GM21528 (cell line): ENCODE data around the gene CD48.

Experiments
- ATAC-seq: cut with Tn5 transposase; IDR thresholded peaks from one replicate; pipeline ENCODE4 v1.9.1; 2021; ENCODE audit warnings: mild to moderate bottlenecking, moderate library complexity; ENCODE audit not compliant: unreplicated experiment, low FRiP score

The CD48 gene

GRCh38 chr1:160681066-160681890 lies 30.3 kb downstream of the CD48 start:
- ATAC-seq, result no peak

GRCh38 chr1:160680399-160680798 lies 31.2 kb downstream of the CD48 start:
- no peak for ATAC-seq

GRCh38 chr1:160679893-160680292 lies 31.7 kb downstream of the CD48 start:
- no peak for ATAC-seq

DNA sequence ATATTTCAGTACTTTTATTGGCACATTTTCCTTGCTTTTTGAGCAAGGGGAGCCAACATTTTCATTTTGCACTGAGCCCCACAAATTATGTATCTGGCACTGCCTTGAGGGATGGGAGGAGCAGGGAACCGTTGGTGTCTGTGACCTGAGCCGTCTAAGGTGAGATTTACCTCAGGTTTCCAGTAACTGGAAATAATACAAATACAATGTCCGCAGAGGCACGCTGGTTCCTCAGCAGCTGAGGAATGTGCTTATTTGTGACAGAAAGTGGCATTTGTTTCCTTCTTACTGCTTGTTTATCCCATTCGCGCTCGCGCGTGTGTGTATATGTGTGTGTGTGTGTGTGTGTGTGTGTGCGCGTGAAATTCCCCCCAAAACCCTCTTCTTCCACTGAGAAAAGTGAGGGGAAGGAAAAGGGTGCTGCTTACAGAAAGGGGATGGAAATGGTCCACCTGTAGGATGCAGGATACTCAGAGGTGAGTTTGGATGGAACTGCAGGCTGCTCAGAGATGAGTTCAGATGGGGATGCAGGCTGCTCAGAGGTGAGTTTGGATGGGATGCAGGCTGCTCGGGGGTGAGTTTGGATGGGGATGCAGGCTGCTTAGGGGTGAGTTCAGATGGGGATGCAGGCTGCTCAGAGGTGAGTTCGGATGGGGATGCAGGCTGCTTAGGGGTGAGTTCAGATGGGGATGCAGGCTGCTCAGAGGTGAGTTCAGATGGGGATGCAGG lies 34.6 kb downstream of the CD48 start:
- ATAC-seq, result no peak

- ATAC-seq, result peak; percentile 60
These were observed 35.8 kb downstream of the CD48 start for GRCh38 chr1:160675641-160676410.

- no peak for ATAC-seq
These were observed 37.2 kb downstream of the CD48 start for GRCh38 chr1:160674415-160674814.

- no peak for ATAC-seq
These were observed 38.6 kb downstream of the CD48 start for GRCh38 chr1:160672789-160673695.

- no peak for ATAC-seq
These were observed 39.8 kb downstream of the CD48 start for GRCh38 chr1:160671603-160672517.

DNA sequence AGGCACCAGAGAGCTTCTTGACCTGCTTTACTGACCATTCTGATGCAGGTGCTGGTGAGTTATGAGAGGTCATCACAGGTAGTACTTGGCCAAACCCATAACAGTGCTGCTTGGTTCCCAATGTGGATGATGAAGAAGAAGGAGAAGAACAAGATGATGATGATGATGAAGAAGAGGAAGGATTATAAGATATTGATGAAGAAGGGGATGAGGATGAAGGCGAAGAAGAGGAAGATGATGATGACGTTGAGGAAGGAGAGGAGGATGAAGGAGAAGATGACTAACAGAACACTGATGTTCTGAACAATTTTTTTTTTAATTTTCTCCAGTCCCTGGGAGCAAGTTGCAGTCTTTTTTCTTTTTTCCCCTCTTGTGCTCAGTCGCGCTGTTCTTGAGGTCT lies 40.9 kb downstream of the CD48 start:
- ATAC-seq, result no peak

DNA sequence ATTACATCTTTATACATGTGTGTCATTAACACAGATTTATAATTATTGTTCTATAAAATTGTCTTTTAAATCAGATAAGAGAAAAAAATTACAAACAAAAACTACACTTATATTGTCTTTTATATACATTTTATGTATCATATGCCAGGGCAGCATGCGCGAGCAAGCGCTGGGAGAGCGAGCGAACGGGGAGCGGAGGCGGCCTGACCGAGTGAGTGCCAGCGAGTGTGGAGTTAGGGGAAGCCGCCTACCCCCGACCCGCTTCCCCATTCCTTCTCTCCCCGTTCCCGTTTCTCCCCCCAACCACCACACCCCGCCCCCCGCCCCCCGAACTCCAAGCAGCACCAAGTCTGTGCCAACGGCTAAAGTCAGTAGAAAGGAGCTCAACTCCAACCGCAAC lies 41.8 kb downstream of the CD48 start:
- ATAC-seq, result no peak

- no peak for ATAC-seq
These were observed 42.3 kb downstream of the CD48 start for GRCh38 chr1:160669276-160669675.

- ATAC-seq, result no peak
These were observed 43.7 kb downstream of the CD48 start for GRCh38 chr1:160667896-160668295.

DNA sequence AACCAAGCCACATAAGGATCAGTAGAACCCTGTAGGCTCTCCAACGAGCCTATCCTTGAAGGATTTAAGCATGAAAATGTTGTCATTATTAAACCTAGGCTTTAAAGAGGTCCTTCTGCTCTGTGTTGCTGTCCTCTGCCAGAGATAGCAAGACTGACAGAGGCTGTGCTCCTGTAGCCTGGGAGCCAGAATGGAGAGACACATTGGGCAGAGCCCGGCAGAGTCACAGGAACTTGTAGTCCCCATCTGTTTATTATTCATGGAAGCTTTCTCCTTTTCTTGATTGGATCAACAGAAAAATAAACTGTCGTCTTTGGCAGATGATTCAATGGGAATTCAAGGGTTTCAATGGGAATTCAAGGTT lies 45.6 kb downstream of the CD48 start:
- ATAC-seq, result no peak

DNA sequence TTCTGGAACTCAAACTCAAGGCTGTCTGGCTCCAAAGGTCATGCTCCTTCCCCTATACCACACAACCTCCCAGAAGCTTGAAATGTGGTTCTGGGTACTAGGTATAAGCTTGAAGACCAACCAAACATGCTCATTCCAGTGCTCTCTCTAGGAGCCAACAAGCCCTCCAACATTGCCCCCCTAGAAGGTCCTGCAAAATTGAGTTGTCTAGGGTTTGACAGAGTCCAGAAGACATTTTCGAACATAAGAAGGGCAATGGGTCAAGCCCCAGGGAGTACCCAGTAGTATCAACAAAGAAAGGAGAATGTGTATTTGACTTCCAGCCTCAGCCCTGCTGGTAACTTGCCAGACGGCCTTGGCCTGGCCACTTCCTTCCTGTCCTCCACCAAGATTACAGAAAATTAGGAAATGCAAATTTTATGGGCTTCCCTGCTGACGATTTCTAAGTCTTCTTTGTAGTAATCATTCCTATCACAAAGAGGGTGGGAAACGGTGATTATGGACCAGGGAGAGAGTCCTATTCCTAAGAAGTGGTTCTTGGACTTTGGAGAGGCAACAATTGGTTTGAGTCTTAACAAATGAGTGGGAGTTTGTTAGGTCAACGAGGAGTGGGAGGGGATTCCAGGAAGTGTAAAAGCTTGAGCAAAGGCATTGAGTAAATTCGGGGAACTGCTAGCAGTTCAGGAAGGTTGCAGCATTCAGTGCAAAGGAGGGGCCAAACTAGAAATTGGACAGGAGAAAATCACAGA lies 46.1 kb downstream of the CD48 start:
- no peak for ATAC-seq

DNA sequence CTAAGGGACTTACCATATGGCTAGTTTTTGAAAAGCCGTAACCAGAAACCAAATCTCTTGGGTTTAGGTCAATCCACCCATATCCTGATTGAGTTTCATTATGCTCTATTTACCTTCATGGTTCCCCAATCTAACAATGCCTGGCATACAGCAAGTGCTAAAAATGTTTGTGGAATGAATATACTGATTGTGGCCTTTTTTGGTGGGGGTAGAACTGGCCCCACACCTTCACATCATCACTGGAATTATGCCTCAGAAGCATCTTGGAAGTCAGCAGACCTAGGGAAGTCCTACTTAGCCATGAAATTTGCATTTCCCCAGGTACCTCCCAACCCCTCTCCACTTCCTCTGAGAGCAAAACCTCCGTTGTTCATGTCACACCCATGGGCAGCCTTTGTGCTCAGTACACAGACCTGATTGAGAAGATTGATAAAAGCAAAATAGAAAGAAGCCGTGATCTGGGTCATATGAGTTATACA lies 47.0 kb downstream of the CD48 start:
- ATAC-seq, result peak; percentile 53

DNA sequence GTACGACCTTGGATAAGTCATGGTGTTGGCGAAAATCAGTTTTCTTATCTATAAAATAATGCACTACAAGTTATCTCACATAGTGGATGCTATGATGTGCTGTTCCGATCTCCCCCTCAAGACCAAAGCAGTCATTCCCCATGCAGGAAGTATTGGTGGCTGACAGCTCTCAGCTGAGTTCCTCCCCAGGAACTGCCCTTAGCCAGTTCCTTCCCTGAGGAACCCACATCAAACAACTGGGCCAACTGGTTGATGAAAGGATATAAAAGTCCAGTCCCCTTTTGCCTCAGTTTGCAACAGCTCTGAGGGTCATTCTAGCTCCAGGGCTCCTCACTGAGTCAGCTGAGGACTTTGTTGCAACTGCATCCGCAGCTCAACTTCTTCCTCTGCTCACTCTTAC lies 48.7 kb downstream of the CD48 start:
- no peak for ATAC-seq

- ATAC-seq, result no peak
These were observed 52.1 kb downstream of the CD48 start for GRCh38 chr1:160659566-160659965.

DNA sequence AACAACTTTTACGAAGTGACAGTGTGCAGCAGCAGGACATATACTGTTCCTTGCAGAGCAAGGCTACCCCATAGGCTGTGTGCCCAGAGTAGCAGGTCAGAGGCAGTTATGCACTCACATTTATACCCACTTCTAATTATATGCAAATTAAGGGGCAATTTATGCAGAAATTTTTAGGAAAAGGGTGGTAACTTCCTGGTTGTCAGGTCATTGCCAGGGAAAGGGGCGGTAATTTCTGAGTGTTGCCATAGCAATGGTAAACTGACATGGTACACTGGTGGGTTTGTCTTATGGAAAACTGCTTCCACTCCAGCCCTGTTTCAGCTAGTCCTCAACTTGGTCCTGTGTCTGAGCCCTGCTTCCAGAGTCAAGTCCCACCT lies 52.8 kb downstream of the CD48 start:
- no peak for ATAC-seq
